ENCODE results near the gene TRAPPC2L.

TRAPPC2L gene

GRCh38 chr16:88884569-88885271 is 27.8 kb downstream of the TRAPPC2L start:
- peaks cover 3% of the 10 kb centered on the region for H3K9me3 Mint-ChIP-seq
- no peak for TF ChIP-seq CTCF (IDR thresholded peaks at IDR 0.05)
- no peak overlapping the region for H3K27ac Mint-ChIP-seq
- H3K4me1 Mint-ChIP-seq = peaks cover 25% of the 10 kb centered on the region
- no peak overlapping the region for H3K4me3 Mint-ChIP-seq
- H3K27me3 Mint-ChIP-seq (ENCODE audit: low read depth, poor library complexity) = peaks cover 12% of the 10 kb centered on the region
- DNase-seq = no peak
- no peaks in the 10 kb centered on the region for H3K36me3 Mint-ChIP-seq (ENCODE audit: low read depth)

DNA sequence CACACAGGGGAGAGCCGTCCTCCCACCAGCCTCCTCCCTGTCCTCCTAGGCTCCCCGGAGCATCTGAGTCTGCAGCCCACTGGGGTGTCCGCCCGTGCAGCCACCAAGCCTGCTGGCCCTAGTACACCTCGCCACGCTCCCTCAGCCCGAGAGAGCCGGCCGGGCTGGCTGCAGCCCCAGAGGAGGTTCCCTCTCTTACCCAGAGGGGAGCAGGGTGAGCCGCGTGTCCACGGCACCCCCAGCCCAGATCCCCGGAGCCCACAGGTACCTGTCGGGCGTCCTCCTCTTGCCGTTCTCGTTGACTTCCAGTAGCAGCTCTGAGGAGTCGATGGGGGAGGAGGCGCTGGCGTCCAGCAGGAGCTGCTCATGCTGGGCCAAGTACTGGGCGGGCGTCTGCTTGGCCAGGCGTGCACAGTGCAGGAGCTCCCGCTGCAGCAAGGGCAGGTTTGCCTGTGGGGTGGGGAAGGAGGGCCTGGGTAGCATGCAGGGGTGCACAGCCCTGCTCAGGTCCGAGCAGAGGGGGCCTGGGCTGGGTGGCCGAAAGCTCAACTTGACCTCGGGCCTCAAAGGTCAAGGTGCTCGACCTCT is 28.9 kb downstream of the TRAPPC2L start:
- peaks cover 19% of the 10 kb centered on the region for H3K27me3 Mint-ChIP-seq (ENCODE audit: low read depth, poor library complexity)
- H3K4me3 Mint-ChIP-seq = no peak overlapping the region
- no peak for TF ChIP-seq CTCF (IDR thresholded peaks at IDR 0.05)
- peaks cover 12% of the 10 kb centered on the region for H3K9me3 Mint-ChIP-seq
- H3K36me3 Mint-ChIP-seq (ENCODE audit: low read depth) = no peaks in the 10 kb centered on the region
- H3K4me1 Mint-ChIP-seq = peaks cover 15% of the 10 kb centered on the region
- H3K27ac Mint-ChIP-seq = no peak overlapping the region
- no peak for DNase-seq

DNA sequence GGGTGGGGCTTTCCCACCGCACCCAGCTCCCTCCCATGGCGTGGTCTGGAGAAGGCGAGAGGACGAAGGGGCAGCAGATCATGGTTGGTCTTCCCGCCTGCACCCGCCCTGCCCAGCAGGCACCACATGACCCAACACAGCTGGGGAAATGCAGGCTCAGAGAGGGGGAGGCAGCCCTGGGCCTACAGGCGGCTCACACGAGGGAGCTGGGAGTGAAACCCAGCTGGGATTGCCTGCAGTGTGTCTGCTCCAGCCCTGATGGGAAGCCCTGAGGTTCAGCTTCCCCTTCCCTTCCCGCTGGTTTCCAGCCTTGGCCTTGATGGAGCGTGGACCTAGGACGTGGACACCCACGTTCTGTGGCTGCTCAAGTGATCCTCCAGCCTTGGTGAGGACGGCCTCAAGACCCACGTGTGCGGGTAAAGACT is 29.5 kb downstream of the TRAPPC2L start:
- H3K36me3 Mint-ChIP-seq (ENCODE audit: low read depth) = no peaks in the 10 kb centered on the region
- peaks cover 22% of the 10 kb centered on the region for H3K27me3 Mint-ChIP-seq (ENCODE audit: low read depth, poor library complexity)
- no peak overlapping the region for H3K4me3 Mint-ChIP-seq
- peaks cover 15% of the 10 kb centered on the region for H3K4me1 Mint-ChIP-seq
- peaks cover 15% of the 10 kb centered on the region for H3K9me3 Mint-ChIP-seq
- DNase-seq = no peak
- no peak for TF ChIP-seq CTCF (IDR thresholded peaks at IDR 0.05)
- H3K27ac Mint-ChIP-seq = no peak overlapping the region

- Mint-ChIP-seq H3K27ac (peak overlapping the region; percentile 69), H3K9me3 (peaks cover 15% of the 10 kb centered on the region), H3K27me3 (ENCODE audit: low read depth, poor library complexity) (peaks cover 19% of the 10 kb centered on the region), H3K4me1 (peaks cover 20% of the 10 kb centered on the region), H3K4me3 (no peak overlapping the region), H3K36me3 (ENCODE audit: low read depth) (no peaks in the 10 kb centered on the region)
- DNase-seq = peak; percentile 52
- TF ChIP-seq CTCF (IDR thresholded peaks at IDR 0.05) = no peak
Measured at GRCh38 chr16:88886845-88887521, 30.1 kb downstream of the TRAPPC2L start.

GRCh38 chr16:88888057-88888456 is 31.1 kb downstream of the TRAPPC2L start:
- no peak for DNase-seq
- peaks cover 15% of the 10 kb centered on the region for H3K27me3 Mint-ChIP-seq (ENCODE audit: low read depth, poor library complexity)
- TF ChIP-seq CTCF (IDR thresholded peaks at IDR 0.05) = no peak
- H3K27ac Mint-ChIP-seq = no peak overlapping the region
- H3K4me1 Mint-ChIP-seq = peaks cover 27% of the 10 kb centered on the region
- no peaks in the 10 kb centered on the region for H3K36me3 Mint-ChIP-seq (ENCODE audit: low read depth)
- H3K9me3 Mint-ChIP-seq = peaks cover 15% of the 10 kb centered on the region
- no peak overlapping the region for H3K4me3 Mint-ChIP-seq
